ENCODE results near the gene TTI1.

- no peak for TF ChIP-seq CTCF (IDR thresholded peaks at IDR 0.05; ENCODE audit: low read length)
- TF ChIP-seq EZH2 (IDR thresholded peaks at IDR 0.05; ENCODE audit: borderline replicate concordance, low read length), result no peak
These were observed 19.6 kb upstream of the TTI1 start for GRCh38 chr20:38052870-38053269.
